Activated gamma-delta T cell treated with anti-CD3 and anti-CD28 coated beads, Interleukin-2, amount 50 U/mL, for 16 hours (primary cell): ENCODE measurements around the gene C10orf90.

ENCODE experiments used
- DNase-seq: peaks from one replicate; pipeline ENCODE4 v3.0.0-alpha.2; 2020; ENCODE audit warnings: low read depth

The C10orf90 gene

DNA sequence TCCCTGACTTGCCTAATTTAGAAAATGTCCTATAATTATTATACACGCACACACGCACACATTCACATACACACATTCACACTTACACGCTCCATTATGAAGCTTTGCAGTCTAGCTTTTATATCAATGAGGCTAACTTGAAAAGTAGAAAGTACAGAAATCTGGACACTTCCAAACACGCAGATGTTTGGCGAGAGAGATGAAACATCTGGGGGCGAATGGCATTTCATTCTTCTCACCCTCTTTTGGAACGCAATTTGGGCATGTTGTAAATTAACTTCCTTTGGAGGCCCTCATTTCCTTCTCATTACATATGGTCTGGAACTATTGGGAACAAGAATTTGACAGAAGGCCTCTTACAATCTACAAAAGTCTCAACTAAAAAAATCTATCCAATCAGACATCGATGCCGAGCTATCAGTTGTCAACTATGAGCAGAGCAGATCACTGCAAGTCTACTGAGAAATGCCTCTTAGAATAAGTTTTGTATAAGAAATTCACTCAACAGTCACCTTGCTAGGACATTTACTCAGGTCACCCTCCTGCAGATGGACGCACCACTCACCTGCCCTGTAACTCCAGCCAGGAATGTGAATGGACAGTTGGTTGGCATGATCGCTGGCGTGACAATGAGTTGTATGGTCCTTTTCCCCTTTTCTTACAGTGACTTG is 167.0 kb downstream of the C10orf90 start:
- no peak for DNase-seq

DNA sequence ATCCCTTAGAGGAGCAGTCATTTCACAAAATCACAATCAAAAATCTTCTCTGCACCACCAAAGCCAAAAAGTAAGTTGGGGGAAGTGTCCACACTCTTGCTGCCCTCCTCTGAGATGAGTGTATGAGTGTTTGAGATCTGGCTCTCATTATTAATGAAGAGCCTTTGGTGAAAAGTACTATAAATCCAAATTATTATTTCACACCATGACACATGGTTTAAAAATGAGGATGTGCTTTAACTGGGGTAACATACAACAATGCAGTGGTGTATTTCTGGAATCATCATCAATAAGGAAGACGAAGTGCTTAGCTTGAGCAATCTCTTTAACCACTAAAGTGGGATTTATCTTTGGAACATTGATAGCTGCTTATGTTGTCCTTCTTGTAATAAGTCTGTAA is 168.1 kb downstream of the C10orf90 start:
- no peak for DNase-seq

DNA sequence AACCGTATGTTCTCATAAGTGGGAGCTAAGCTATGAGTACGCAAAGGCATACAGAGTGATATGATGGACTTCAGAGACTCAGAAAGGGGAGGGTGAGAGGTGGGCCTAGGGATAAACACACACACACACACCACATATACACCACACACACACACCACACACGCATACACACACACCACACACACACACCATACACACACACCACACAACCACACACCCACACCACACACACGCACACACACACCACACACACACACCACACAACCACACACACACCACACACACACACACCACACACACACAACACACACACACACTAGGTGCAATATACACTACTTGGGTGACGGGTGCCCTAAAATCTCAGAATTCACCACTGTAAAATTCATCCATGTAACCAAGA is 168.7 kb downstream of the C10orf90 start:
- no peak for DNase-seq

DNA sequence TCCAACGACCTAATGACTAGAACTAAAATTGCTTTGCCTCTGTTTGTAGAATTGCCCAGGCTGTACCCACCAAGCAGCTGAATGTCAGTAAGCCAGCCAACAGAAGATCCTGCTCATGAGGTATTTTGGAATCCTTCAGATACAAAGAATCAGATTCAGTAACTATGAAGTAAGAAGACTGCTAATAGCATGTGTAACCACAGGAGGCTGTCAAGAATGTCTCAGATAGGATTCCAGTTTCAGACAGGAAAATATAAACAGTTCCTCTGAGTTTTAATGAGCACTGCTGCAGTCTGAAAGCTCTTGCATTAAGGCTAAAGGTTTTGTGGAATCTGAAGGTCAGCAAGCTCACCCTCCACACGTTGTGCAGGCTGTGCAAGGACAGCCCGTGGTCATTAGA is 169.6 kb downstream of the C10orf90 start:
- DNase-seq = no peak

DNA sequence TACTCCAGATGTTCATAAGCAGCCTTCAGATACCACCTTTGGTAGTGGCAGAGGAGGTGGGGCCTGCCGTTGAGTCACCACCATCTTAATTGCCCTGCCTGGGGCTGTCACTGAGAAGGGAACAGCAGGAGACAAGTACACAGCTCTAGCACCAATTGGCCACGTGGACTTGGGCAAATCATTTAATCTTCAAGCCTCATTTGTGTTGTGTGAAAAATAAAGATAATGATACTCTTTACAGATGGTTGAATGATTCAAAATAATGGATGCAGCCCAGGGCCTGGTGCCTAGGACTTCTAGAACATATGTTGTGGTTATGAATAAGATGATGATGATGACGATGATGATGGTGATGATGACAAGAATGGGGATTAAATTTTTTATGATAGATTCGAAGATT is 170.3 kb downstream of the C10orf90 start:
- no peak for DNase-seq

DNA sequence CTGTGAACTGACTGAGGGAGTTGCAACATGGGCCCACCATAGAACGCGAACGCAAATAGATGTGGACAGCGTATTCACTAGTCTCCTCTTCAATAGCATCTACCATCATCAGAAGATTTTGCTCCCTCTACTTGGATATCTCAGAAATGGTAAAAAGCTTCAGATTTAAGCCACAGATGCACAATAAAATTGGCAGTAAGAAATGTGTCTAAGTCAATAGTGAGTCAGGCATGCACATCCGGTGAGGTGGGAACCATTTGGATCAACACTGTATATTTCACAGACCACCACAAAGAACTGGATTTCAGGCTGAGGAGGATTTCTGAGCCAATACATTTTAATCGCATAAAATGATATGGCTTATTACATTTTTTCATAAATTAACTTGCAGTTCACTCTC is 170.7 kb downstream of the C10orf90 start:
- DNase-seq = no peak

DNA sequence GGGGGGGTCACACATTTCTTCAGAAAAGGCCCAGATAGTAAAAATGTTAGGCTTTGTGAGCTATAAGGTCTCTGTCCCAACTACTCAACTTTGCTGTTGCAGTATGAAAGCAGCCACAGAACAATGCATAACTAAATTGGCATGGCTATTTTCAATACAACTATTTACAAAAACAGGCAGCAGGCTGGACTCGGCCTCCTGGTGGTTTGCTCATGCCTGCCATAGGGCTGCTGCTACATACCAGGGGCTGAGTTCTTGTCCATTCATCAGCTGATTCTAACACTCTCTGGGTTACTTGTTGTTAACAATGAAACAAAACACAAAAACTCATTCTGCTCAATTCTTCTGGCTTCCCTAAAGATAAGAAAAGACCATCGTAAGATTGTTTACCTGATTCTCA is 172.8 kb downstream of the C10orf90 start:
- DNase-seq = no peak

DNA sequence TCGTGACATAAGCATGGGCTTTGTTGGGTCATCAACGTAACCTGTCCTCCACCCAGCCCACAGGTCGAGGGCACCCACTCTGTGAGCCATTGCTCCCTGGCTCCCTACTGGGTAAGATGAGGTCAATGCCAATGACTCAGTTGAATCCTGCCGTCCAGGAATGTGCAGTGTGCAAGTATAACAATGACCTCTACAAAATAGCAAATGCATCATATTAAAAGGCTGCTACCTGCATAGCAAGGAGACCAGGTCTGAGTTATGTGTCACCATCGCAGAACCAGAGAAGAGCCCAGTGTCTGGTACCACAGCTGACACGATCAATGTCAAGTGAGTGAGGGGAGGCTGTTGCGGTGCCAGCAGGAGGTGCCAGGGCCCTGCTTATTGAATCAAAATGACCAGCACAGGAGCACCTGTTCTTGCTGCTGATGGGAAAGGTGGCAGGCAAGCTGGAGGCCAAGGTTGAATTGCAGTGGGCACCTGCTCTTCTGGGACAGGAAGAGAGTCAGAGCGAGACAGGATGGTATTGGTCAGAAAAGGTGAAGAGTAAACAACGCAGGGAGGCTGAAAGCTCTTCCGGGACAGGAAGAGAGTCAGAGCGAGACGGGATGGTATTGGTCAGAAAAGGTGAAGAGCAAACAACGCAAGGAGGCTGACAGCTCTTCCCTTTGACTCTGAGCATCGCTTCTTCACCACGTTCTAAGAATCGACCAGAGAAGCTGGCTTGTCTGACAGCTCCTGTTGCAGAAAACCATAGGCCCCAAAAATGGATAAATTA is 173.5 kb downstream of the C10orf90 start:
- DNase-seq = no peak

DNA sequence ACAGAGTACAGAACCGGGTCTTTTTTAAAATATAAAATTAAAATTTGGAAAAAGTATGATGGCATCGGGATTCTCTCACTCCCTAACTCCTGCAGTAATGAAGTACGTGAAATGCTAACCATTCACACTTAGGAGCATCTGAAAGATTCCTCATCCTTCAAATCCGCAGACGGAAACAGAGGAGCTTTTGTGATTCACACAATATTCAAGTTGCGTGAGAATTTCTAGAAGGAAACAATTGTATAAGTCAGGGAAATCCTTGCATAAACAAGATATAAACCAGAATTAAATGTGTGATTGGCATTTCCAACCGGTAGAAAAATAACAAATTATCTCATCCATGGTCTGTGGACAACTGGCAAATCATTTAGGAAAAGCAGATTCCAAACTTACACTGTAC is 179.0 kb downstream of the C10orf90 start:
- no peak for DNase-seq

DNA sequence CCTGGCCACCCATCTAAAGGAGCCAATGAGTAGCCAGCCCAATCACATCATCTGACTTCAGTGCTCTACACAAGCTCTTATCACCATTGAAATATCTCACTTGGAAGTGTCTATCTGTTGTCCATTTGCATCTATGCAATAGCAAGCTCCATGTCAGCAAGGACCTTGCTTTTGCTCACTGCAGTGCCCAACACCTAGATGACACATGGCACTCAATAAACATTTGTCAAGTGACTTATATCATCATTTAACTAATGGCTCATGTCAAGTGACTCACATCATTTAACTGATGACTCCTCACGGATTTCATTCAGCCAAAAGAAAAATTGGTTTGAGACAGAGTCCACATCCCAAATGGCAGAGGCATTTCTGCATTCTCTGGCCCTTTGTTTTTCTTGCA is 189.3 kb downstream of the C10orf90 start:
- no peak for DNase-seq

DNA sequence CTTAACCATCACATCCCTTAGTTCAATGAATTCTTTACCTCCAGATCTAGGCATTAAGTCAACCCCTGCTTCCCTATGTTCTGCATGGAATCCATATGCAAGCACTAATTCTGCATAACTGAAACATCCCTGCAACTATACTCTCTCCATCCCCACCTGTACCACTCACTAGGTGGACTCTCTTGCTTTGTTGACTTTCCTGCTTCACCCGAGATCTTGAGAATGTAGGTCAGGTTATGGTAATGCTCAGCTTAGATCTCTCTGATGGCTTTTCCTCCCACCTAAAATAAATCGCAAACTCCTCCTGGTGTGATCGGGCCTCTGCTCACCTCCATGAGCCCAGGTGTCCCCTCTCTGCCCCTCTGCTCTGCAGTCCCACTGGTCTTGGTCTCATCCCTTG is 189.8 kb downstream of the C10orf90 start:
- no peak for DNase-seq

DNA sequence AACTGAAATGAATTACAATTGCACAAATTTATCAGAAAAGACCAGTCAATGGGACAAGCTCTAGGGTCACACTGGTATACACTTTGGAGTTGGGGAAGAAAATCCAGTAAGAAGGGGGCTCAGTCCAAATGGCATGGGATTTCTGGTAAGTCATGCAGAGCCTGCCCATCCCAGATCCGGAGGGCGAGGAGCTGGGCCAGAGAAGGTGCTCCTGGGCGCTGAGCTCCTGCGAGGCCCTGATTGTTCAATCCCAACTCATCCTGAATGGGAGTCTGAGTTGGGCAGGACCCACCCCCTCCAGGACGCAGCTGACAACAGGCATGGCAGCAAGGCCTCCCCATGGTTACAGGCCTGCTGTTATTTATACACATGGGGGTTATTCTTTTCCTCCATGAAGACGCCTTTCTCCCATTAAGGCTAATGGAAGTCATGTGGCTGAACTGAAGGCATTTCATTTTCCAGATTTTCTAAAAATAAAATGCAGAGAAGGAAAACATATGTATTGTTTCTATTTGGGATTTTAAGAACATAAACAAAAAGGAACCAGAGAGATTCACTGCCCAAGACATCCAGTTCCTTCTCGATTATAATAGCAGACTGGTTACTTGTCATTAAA is 191.1 kb downstream of the C10orf90 start:
- no peak for DNase-seq

DNA sequence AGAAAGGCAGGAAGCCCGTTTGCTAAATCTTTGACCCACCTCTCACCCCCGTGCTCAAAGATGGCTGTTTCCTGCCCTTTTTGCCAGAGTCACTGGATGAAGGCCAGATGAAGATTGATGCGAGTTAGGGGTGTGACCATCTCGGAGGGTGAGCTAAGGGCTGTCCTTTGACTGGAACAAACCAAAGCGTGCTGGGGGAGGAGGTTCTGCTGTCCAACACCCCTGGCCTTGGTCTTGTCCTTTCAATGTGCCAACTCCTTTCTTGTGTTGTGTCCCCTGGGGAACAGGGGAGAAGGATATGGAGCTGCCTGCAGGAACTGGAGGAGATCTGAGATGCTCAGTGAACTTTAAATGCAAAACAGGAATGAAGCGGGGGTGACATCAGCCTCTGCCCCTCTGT is 191.9 kb downstream of the C10orf90 start:
- DNase-seq = no peak

DNA sequence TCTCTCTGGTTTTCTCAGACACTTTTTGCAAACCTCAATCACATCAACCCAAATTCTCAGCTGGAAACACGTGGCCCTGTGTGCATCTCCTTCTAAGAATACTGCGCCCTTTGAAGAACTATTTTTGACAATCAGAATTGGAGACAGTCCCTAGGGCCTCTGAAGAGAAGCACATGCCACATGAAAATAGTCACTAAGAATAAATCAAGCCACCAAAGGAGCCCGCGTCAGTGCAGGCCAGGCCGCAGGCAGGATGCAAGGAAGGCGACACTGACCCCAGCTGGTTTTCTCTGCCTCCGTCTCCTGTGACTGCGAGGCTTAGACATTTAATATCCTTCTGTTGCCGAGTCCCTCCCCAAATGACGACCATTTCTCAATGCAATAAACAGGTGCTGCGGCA is 194.2 kb downstream of the C10orf90 start:
- no peak for DNase-seq

DNA sequence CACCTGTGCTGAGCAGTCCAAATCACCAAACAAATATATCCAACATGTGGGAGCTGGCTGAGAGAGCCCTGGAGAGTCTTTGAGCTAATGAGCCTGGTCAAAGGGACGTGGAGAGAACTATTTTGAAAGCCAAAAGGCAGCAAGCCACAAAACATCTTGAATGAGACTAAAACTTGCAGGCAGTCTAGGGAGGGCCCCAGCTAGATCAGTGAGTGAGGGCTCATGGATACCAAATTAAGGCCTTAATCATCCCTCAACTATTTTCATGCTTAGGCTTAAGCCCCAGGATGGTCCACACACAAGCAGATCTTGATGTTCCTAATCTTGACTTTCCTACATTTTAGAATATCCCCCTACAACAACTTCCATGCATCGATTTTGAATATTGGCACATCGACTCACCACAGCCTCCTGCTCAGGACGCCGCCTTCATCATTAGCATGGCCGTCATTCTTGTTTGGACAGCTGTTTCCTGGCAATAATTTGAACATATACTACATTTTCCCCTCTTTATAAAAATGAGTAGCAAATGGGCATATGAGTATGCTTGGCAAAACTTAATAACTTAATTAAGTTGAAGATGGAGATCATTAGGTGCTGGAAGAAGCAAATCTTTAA is 195.3 kb downstream of the C10orf90 start:
- DNase-seq = no peak

DNA sequence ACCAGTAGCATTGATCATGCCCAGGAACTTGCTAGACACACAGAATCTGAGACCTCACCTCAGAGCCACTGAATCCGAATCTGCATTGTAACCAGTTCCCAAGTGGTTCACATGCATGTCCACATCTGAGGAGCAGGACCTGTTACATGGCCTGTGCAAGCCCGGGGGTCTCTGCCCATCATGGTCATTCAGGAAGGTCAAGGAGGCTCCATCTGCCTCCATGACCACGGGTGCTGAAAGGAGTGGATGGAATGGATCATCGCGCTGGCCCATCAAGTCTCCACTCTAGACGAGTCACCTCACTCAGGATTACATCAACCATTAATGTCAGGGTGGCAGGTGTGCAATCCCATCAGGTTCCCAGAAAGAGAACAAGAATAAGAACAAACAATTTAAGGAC is 196.5 kb downstream of the C10orf90 start:
- DNase-seq = no peak

DNA sequence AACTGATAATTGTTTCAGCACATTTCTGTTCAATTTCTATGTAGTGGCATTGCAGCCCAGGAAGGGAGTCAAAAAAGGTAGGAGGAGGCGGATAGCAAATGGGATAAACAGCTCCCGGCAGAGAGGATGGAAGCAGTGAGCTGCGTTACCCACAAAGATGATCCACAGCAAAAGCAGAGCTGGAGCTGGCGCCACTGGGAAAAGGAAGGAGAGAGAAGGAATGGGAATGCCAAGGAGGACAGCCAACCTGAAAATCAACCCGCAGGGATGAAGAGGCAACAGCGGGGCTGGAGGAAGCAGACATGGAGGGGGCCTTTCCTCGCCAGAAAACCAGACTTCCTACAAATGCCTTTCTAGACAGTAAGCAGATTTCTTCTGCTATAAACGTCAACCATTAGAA is 199.5 kb downstream of the C10orf90 start:
- DNase-seq = no peak

DNA sequence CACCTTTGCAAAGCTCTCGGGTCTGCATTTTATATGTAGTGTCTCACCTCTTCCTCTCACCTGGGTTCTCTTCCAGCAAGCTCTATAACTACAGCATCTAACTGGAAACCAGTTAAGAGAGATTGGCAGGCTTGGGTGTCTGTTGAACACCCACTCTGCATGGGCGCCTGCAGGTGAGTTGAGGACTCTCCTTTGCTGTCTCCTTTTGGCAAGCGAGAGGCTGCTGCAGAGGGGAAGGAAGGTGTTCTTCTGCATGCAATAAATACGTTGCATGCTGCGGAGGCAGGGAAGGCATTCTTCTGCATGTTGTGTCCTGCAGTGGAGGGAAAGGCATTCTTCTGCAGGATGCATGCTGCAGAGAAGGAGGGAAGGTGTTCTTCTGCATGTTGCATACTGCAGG is 200.8 kb downstream of the C10orf90 start:
- no peak for DNase-seq

DNA sequence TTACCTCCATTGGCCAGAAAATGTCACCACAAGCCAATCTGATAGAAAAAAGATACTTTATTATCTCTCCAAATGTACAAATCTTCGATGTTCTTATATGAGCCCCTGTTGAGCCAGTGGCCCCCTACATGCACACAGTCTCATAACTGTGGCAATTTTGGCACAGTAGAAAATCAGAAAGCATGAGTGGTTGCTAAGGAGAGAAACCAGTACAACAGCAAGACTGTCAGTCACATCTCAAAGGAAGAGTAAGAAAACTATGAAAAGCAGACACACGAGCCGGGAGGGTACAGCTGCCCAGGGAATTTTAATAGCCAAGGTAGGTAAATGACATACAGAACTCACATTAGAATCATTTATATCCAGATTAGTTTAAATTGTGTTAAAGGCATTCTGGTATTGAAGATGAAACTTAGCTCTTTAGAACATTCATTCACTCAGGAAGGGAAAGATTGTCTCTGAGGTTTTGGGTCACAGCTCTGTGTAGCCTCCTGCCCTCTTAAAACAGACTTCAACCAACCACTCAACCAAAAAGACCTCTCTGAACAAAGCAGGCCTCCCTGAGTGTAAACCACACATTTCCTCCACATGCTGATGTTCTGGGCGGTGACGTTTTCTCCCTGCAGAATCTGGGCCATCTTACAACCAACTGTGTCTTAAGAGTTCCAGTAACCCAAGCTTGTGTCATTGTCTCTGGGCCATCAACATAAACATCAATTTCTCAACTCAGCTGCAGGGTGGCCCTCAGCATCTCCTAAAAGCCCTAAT is 201.4 kb downstream of the C10orf90 start:
- no peak for DNase-seq

DNA sequence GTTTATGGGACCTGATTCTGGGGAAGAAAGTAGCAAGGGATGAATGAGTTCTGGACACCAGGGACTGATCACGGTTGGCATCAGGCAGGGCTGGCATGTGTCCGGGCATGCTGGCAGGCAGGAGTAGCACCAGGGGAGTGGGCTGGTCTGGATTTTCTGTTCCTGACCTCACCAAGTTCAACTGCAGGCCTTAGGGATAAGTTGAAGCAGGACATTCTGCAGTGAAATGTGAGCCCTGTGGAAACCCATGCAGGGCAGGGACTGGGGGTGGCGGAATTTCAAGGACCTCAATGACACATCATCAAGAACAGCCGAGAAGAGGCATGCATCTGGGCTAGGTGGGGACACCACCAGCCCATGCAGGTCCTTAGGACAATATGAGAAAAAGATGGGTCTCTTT is 202.0 kb downstream of the C10orf90 start:
- no peak for DNase-seq

DNA sequence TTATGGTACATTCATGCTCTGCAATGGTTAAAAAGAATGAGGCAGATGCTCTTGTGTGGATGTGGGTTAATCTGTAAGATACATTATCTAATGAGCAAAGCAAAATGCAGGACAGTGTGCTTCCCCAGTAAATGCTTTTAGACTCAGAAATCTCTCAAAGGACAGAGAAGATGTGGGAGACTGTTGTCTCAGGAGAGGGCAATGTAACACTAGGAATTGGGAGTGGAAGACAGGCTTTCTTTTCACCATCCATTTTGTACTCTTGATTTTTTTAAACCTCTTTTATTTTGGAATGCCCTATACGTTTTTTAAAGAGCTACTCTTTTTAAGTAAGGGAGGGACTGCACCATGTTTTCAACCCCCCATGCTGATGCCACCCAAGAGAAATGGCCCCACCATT is 204.7 kb downstream of the C10orf90 start:
- no peak for DNase-seq

DNA sequence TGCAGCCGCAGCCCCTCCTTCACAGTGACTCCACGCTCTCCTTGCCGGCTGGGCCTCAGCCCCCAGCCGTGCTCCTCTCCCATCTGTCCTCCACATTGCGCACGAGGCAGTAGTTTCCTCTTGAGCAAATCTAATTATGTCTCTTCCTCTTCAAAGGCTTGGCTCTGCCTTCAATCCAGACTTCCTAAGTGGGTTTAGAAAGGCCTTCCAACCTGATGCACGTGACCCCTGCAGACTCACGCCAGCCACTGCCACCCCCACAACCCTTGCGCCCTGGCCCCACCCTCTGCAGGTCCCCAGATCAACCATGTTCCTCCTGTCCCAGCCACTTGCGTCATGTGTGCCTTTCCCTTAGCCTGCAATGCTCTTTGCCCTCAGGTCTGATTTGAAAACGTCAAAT is 207.2 kb downstream of the C10orf90 start:
- DNase-seq = no peak
